Fibroblast of skin of right quadriceps (primary cell): ENCODE results near the gene ARSB.
"Not testable (repeated sequence)": the region's sequence is repeated elsewhere in the genome, so short reads cannot be mapped to it uniquely, and the experiment has no call there.

Experiments used
- DNase-seq: peaks from one replicate; pipeline ENCODE4 v3.0.0-alpha.2; 2013

The ARSB gene

DNA sequence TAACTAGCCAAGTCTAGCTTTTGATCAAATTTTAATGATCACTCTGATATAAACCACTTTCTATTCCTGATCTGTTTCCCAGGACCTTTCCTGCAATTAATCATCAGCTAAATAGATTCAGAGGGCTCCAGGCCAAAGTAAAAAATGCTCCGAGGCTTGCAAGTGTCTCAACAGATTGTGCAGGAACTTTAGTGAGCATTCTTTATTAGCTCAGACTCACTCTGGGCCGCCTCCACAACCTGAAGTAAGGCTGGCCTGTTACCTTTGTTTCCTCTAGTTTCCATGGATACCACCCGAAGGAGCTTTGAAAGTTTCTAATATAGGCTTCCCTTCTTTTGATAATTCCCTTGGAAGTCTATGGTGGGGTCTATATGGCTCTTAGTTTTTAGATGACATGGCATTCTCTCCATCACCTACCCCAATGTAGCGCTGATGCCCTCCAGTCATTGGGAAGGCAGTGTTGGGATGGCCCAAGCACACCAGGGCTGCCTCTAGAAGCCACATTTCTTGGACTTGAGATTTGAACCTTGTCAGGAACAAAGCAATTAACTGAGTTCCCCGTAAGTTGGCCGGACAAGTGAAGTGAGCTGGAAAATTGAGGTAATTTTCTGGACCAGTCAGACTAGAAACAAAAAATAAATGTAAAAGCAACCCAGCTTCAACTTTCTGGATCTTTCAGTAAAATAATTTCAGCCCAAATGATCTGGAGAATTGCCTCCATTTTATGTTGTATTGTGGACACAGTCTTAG lies 238.9 kb downstream of the ARSB start:
- DNase-seq: peak; percentile 22

DNA sequence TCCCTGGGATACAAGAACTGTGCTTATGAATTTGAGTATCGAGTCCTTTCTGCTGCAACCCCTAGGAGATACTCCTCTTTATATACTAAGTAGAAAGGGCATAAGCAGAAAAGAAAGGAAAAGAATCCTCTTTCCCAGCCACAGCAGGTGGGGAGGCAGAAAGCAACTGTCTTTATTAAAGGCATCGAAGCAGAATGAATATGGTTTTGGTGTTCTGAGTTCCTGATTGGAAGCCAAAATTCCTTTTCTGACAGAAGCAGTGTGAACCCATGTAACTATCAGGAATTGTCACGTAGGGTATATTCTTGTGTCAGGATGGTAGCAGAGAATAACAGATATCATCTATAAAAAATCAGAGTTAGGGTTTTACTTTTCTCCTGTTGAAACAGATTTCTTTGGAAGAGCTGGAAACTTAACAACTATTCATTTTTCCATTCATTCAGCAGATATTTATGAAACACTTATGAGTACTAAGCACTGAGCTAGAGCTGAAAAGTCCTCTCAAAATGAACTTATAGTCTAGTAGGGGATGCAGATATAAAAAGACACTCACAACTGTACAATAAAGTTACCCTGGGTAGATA lies 240.1 kb downstream of the ARSB start:
- DNase-seq: no peak

DNA sequence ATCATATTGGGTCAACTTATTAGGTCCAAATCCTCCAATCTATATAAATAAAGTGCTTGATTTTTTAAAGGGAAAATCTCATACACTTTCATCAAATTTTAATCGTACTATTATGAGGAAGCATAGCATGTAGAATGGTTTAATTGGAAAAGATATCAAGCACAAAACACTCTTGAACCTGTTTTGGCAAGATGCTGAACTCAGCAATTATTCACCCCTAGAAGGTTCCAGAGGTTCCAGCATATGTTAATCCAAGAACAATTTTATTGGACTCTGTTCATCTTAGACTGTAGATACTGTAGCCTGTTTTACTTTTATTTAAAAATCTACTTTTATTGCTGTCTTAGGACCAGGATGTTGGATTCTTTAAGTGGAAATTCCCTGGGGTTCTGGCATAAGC lies 244.1 kb downstream of the ARSB start:
- DNase-seq: no peak

DNA sequence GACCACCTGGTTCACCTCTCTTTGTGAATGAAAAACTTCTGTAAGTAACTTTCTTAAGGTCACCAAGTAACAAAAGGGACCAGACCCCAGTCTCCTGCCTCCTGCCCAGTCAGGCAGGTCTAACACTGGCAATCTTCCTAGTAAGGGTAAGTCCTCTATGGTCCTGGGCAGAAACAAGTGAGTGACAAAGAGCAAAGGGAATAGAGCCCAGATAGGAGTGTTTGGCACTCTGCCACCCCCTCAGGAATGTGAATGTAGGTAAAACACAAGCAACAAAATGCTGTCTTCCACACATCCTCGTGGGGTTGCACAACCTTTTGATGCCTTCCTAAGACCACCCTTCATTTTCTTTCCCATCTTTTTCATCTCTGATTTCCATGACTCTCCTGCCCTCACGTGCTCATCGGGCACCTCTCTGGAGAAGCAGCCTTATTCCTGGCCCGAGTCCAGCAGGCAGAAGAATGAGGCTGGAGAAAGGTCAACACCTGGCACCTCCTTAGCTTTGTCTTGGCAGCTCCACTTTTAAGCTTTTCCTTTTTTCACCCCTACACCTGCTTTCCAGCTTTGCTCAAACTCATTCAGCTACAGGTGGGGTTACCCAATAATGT lies 246.3 kb downstream of the ARSB start:
- DNase-seq: no peak

DNA sequence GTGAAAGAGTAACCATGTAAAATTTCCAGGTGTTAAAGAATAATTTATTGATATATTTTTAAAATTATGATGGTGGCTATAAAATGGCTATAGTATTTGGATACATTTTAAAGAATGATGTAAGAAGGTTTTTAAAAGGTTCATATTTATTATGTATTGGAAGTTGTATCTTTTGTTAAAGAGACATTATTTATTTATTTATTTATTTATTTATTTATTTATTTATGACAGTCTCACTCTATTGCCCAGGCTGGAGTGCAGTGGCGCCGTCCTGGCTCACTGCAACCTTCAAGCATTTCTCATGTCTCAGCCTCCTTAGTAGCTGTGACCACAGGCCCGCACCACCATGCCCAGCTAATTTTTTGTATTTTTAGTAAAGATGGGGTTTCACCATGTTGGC lies 247.0 kb downstream of the ARSB start:
- DNase-seq: no peak

DNA sequence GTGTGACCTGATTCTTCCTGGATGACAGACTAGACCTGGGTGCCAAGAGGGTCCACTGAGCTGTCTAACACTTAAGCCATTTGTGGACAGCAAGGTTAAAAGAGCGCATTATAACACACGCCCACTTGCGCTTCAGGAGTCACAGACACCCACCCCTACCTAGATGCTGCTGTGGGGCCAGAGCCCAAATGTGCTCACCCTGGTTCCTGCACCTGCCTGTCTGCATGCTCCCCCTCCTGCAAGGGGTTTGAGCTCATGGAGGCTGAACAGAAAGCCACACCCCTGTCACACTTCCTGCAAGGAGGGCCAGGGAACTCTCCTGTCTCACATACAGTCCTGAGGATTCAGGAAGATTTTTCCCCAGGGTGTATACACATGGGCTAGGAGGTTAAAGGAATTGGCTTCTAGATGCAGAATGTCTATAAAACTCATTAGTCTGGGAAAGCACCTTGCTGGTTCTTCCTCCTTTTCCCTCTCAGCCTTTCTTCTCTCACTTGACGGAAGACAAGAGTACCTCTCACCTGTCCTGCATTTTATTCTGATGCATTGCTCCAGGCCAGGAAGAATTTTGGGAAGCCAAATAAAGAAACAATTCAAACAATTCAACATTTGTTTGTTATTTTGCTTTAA lies 249.2 kb downstream of the ARSB start:
- no peak for DNase-seq

DNA sequence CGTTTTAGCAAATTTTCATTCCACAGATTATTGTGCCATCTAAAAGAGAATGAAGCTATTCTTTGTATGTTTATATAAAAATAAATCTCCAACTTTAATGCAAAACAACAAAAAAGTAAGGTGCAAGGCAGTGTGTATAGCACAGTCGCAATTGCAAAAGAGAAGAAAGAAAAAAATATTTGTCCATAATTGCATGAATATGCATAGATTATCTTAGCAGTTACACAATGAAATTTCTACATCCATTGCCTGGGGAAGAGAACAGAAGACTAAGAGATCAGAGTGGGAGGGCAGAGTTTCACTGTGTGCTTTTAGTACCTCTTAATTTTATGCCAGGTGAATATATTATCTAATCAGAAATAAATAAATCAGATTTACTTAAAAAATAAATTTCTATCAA lies 250.2 kb downstream of the ARSB start:
- no peak for DNase-seq

DNA sequence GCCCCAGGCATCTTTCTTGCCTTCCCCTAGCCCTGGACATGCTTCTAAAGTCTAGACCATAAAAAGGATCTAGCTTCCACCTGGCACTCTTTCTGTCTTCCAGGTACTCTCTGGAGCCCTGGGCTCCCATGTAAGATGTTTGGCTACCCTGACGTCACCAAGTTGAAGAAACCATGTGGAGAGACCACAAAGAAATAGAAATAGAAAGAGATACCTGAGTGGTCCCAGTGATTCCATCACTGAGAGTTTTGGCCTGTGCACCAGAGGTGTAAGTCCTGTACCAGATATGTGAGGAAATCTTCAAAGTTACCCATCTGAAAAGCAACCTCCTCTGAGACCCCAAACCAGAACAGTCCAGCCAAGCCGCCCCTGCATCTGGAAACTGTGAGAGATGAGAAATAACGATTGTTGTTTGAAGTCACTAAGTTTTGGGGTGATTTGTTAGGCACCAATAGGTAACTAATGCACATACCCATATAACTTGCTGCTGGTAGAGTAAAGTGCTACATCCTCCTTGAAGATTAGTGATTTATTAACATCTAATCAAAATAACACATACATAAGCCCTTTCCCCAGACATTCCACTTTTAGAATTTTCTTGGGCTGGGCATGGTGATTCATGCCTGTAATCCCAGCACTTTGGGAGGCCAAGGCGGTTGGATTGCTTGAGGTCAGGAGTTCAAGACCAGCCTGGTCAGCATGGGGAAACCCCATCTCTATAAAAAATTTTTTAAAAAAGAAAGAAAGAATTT lies 250.8 kb downstream of the ARSB start:
- DNase-seq: no peak

DNA sequence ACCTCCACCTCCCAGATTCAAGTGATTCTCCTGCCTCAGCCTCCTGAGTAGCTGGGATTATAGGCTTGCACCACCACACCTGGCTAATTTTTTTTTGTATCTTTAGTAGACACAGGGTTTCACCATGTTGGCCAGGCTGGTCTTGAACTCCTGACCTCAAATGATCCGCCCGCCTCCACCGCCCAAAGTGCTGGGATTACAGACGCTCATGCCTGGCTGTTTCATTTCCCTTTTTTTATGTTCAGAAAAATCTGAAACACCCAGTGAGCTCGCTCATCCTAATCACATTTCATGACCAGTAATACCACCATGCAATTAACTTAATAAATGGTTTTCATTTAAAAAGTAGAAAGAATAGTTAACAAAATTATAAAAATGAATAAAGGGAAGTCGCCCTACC lies 252.4 kb downstream of the ARSB start:
- DNase-seq: not testable (repeated sequence)

DNA sequence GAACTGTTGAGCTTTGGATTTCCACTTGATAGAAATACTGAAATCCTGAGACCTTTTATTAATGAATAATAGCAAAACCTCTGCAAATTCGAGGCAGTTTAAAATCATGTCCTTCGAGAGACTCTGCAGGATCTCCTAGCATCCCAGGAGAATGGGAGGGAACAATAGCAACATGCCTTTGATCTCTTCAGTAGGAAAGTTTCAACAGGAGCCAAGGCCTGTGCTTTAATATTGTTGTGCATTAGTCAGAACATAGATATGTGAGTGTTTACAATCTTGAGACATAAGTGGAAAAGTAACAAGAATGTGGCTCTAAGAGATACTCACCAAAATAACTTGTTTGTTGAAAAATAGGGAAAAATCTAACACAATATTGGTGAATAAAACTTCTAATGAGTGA lies 253.2 kb downstream of the ARSB start:
- no peak for DNase-seq

DNA sequence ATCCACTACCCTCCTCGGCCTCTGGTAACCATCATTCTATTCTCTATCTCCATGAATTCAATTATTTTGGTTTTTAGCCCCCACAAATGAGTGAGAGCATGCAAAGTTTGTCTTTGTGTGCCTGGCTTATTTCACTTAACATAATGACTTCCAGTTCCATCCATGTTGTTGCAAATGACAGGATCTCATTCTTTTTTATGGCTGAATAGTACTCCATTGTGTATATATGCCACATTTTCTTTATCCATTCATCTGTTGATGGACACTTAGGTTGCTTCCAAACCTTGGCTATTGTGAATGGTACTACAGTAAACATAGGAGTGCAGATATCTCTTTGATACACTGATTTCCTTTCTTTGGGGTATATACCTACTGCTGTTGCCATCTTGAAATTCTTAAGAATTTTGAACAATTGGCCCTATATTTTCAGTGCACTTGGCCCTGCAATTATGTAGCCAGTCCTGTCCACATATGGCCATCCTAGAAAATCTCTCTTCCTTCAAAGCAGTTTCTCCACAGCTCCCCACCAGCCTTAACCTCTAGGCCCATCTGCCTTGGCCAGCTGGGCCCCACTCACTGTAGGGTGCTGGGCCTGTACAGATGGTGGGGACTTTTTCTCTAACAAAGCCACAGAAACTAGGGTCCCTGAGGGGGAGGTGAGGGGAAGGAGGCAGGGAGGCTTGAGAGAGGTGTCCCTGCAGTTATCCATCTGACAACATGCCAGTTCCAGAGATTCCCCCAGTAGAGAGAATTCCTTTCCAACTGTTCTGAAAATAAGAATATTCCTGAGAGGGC lies 254.6 kb downstream of the ARSB start:
- DNase-seq: no peak

DNA sequence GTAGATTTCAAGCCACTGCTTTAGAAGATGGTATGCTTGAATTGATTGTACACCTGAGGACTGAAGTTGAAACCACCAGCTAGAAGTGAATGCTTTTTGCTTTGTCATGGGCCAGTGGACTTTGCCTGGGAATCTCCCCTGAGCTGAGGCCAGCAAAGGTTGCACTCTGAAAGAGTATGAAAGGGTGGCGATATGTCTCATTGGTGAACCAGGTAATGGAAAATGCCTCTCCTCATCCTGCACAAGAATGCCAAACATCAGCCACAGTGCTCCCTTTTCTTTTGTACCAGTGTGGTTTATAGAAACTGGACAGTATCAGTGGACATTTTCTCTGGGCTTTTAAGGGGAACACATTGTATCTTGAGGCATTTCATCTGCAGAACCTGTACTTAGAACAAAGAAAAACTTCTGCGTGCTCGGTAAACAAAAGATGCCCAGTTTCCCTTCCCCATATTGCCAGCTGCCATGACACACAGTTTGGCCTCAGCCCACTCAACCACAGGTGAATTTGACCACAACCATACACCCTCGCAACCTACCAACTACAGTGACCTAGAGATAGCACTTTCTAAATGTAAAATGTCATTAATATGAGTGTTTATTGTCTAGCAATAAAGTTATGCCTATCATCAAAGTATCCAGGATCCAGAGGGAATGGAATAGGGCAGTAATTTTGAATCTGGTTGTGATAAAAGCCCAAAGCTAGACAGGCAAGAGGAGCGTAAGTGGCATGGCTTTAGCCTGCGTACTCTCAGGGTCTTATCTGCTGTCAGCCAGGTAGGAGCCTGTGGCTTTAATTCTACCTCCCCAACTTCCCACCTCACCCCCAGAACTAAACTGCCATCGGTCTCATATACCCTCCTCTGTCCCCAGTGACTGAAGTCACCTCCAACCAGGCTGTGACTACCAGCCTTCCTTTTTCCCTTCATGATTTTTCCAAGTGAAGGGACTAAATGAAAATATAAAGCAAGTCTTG lies 257.0 kb downstream of the ARSB start:
- no peak for DNase-seq
